Caki2 (cell line): ENCODE measurements around the gene PNMA8A. TPM values are rescaled to one million over a fixed set of nuclear protein-coding genes. Genes with fewer than 3 reads are reported as not detected.

ENCODE experiments used
- DNase-seq: peaks from one replicate; pipeline ENCODE4 v3.0.0-alpha.2; 2015; ENCODE audit warnings: low read depth
- in situ Hi-C: cut with HindIII; loops from 2 replicates; pipeline ENCODE4 v1.10.0; 2016; ENCODE audit warnings: low sequenced_read_pairs, low pct_unique_long_range_greater_than_20kb, mixed read lengths
- total RNA-seq: library from RNA; depleted of rRNA; stranded (reverse); fragments of >200 nt; shearing (Covaris generic); gene quantifications from 2 replicates; pipeline ENCODE4 v1.2.3, GENCODE V29; 2014; ENCODE audit warnings: low replicate concordance

Gene PNMA8A
- total RNA-seq, 1 experiment from 2014 or later = 16.4 TPM

DNA sequence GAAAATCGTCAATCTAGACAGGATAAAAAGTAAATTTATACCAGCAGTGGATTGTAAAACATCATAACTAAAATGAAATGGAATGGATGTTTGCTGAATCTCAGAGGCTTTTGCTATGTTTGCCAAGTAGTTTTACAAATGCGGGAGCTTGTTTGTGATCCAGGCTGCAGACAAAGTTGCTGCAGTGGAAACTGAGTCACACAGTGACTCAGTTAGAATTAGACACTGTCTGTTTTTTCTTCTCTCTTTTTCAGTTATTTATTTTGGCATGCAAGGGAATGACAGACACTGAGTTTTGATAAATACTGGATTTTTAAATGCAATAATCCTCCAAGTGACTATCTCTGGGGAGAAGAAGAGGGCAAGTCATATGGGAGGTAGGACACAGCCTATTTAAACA, 4.6 kb upstream of the PNMA8A start:
- in situ Hi-C loops = no loop called here
- DNase-seq = no peak

DNA sequence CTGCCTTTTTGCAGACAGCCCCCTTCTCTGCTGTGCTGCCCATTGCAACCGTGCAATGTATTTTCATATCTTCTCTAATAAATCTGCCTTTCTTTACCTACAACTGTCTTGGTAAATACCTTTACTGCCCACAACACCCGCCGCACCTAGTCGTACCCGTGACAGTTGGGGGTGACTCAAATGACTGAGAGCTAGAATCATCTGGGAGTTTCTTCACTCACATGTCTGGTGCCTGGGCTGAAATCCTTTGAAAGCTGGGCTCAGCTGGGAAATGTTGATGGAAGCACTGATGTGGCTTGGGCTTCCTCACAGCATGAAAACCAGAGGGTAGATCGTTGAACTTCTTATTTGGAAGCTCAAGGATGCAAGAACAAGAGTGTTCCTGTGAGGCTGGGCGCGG, 2.8 kb upstream of the PNMA8A start:
- no peak for DNase-seq
- in situ Hi-C loops = no loop called here

DNA sequence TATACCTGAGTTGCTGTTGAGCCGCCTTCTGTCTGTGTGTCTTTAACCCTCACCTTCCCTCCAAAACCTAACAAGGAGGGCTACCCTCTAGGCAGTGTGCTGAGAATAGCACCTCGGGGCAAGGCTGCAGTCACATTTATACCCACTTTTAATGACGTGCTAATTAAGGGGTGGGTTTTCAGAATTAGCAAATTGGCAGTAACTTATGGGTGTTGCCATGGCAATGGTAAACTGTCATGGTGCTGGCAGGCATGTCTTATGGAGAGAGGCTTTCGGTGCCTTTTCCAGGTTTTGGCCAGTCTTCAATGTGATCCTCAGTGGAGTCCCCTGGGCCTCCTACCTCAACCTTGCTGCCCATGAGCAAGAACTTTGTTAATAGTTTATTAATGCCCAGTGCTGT, 1.2 kb upstream of the PNMA8A start:
- in situ Hi-C loops = no loop called here
- no peak for DNase-seq

DNA sequence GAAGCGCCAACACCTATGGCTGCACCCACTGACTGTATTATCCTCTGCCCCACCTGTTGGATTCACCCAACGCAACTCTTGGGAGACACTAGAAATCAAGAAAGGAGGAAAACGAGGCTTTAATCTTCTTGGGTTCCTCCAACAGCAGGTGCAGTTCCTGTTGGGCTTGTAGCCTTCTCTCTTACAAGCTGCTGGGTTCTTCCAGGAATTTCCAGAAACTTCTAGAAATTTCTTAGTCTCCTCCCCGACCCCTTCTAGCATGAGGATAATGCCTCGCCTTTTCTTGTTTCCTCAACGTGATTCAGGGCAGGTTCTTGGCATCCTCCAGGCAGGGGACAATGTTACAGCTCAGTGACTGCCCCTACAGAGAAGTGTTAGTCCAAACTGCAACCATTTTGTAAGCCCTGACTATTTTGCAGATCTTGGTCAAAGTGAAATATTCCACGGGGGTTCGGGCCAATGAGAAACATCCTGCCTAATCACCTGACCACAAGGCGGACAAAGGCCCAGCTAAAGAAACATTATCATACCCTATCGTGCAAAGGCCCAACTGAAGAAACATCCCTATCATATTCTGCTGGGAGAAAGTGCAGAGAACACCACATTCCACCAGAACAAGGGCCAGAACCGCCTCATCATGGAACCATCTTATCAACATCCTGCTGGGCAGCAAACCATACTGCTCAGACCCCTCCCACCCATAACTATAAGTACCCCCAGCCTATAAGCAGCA, 614 bp upstream of the PNMA8A start:
- in situ Hi-C loops = no loop called here
- no peak for DNase-seq

DNA sequence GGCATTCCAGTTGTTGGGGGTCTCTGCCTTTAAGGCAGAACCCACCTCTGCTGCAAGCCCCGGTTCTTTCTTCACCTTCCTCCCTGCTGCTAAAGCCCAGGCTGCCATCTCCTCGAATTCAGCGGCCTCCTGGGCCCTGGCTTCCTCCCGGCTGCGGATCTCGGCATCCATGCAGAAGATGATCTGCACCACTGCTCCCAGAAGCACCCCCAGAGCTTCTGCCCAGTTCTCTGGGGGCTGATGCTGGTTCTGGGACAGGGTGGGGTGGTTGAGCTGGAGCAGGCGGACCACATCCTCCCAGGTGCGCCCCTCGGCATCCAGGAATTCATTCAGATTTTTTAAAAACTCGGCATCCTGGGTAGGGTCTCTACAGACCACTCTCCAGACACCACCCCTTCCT, 987 bp downstream of the PNMA8A start:
- no peak for DNase-seq
- in situ Hi-C loops = no loop called here

DNA sequence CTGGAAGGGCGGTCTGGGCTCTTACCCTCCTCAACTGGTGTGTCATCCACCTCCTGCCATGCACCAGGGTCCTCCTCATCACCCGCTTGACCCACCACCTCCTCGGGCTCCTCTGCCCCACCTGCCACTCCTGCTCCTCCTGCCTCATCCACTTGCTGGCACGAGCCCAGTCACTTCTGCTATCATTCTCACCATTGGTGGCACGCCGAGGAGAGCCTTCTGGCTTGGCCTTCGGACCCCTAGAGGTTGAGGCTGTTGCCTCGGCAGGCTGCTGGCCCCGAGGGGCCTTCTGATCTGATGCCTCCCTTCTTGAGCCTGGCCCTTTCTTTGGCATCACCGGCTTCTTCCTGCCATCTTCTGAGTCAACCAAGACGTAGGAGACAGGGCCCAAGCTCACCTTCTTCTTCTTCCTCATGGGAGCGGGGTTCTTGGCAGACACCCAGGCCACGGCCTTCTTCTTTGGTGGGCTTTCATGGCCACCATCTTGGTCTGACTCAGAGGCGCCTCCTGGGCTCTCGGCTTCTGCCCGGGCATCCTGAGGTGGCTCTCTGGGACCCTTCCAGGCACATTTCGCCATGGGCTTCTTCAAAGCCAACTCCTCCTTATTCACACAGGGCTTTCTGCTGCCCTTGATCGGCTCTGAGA, 1.7 kb downstream of the PNMA8A start:
- in situ Hi-C loops = no loop called here
- DNase-seq = no peak

DNA sequence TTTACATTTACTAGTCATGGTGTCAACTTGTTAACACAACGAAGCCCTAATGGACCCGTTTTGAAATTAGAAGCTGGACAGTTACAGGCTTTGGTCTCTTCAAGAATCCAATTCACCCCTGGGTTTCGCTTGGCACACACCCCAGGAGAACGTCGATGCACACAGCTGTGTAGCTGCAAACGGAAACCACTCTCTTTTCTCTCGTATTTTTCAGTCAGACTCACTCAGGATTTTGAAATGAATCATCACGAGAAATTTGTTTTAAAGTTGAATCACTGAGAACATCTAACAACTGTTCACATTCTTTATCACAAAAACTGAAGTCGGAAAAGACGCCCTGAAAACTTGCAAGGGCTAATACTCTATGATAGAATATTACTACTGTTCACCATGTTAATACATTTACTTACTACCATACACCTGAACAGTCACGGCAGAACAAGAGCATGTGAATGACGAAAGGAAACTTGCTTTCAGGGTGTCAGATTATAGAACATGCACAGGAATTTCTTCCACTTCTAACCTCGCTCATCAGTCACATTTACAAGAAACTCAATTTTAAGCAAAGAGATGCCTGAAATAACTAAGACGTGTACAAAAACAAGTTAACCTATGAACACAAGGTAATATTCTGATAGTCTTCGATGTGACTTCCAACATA, 4.7 kb downstream of the PNMA8A start:
- in situ Hi-C loops = no loop called here
- DNase-seq = no peak

DNA sequence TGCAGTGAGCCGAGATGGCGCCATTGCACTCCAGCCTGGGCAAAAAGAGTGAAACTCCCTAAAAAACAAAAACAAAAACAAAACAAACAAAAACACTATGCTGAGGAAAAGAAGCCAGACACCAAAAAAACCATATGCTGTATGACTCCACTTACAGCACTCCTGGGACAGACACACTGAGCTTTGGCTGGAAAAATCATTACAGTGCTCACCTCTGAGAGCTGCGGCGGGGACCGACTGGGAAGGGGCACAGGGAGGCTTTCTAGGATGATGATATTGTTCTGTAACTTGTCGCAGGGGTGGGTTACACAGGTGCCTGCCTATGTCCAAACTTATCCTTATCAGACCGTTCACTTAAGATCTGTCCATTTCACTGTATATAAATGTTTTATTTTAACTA, 7.8 kb downstream of the PNMA8A start:
- DNase-seq = no peak
- in situ Hi-C loops = no loop called here

DNA sequence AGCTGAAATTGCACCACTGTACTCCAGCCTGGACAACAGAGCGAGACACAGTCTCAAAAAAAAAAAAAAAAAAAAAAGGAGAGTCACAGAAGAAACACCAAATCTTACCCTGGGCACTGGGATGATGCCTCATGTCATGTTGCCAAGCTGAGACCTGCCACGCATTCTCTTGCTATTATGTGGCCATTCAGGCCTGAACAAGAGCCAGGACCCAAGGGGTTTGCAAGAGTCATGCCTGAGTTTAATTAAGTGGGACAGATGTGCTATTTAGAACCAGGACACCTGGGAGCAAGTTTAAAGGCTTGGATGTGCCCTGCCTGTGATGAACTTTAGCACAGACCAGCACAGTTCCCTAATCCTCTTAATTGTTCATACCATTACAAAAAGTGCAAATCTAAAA, 9.8 kb downstream of the PNMA8A start:
- DNase-seq = no peak
- in situ Hi-C loops = no loop called here

DNA sequence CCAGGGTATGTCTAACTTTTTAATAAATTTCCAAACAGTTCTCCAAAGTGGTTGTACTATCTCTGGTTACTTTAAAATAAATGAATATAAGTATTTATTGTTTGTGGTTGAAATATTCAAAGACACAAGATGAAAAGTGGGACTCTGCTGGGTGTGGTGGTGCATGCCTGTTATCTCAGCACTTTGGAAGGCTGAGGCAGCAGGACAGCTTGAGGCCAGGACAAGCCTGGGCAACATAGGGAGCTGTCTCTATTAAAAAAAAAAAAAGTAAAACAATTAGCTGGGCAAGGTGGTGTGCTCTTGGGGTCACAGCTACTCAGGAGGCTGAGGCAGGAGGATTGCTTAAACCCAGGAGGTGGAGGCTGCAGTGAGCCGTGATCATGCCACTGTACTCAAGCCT, 10.4 kb downstream of the PNMA8A start:
- in situ Hi-C loops = no loop called here
- no peak for DNase-seq

DNA sequence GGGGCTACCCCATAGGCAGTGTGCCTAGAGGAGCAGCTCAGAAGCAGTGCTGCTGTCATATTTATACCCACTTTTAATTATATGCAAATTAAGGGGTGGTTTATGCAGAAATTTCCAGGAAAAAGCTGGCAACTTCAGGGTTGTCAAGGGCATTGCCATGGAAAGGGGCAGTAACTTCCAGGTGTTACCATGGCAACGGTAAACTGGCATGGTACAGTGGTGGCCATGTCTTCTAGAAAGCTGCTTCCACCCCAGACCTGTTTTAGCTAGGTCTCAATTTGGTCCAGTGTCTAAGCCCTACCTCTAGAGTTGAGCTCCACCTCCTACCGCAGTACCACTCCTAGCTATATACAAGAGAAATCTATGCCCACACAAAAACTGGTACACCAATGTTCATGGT, 11.3 kb downstream of the PNMA8A start:
- in situ Hi-C loops = no loop called here
- DNase-seq = no peak

DNA sequence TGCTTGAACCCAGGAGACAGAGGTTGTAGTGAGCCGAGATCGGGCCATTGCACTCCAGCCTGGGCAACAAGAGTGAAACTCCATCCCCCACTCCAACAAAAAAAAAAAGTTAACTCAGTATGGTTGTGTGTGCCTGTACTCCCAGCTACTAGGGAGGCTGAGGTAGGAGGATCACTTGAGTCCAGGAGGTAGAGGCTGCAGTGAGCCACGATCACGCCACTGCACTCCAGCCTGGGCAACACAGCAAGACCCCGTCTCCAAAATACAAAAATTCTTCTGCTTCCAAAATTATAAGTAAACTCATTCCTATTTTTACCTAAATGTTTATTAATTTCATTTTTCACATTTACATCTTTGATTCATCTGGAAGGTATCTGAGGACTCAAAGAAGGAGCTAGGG, 14.4 kb downstream of the PNMA8A start:
- no peak for DNase-seq
- in situ Hi-C loops = no loop called here

DNA sequence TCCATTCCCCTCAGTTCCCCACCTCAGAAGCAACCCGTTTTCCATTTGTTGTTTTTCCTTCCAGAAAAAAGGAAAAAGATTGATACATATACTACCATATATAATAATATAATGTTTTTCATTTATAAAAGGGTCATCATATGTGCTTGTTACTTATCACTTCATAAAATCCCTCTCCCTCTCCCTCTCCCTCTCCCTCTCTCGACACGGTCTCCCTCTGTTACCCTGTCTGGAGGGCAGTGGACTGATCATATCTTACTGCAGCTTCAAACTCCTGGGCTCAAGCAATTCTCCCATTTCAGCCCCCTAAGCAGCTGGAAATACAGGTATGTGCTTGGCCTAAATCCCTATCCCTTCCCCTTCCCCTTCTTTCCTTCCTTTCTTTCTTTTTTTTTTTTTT, 17.1 kb downstream of the PNMA8A start:
- no peak for DNase-seq
- in situ Hi-C loops = no loop called here

DNA sequence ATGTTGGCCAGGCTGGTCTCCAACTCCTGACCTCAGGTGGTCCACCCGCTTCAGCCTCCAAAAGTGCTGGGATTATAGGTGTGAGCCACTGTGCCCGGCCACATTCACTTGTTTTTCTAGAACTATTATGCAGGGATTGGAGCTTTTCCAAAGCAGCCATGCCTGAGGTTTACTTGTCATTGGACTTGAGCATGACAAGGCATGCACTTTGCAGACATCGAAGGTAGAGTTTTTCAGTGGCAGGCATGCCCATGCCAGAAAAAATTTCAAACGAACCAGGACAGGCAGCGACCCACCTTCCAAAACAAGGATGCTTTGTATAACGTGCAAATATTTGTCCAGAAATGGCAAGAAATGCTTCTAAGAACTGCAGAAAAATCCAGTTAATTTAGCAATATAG, 17.7 kb downstream of the PNMA8A start:
- DNase-seq = no peak
- in situ Hi-C loops = no loop called here

DNA sequence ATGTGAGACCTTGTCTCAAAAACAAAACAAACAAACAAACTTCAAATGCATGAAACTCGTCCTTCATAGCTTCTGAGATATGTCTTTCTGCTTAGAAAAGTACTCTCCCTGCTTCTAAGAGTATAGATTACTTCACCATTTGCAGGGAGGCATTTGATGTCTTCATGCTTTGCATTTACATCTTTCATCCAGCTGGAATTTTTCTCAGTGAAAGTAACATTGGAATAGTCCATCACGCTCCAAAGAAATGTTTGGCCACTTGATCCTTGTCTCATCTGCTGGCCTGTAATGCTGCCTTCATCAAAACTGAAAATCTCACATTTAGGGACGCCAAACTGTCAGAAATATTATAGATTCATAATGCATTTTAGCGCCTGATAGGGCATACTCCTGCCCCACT, 19.2 kb downstream of the PNMA8A start:
- no peak for DNase-seq
- in situ Hi-C loops = no loop called here

DNA sequence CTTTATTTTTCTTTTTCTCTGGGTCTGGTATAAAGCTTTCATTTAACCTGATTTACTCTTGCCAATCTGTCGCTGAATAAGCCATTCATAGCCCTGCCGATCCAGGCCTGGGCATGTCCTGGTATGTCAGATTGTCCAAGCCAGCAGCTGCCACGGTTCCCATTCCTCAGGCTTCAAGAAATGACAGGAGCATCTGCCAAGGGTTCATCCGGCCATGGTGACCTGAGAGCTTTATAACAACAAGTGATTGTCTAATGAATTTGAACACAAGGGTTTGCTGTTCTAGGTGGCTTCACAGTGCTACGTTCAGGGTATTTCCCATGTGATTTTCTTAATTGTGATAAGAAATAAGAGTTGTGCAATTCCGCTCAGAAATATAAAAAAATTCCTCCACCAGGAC, 20.0 kb downstream of the PNMA8A start:
- in situ Hi-C loops = no loop called here
- DNase-seq = no peak

DNA sequence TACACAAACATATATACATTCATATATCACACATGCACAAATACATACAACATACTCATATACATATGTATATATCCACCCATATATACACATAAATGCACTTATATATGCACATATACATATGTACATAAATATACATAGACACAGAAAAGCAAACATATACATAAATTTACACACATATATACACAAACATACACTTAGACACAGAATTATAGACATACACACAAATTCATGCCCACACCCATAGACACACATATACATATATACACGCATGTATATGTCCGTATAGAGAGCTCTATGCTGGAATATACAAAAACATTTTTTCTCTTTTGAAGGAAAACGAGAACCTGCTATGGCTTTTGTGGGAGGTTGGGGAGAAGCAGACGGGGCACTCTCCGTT, 20.6 kb downstream of the PNMA8A start:
- DNase-seq = no peak
- in situ Hi-C loops = no loop called here

DNA sequence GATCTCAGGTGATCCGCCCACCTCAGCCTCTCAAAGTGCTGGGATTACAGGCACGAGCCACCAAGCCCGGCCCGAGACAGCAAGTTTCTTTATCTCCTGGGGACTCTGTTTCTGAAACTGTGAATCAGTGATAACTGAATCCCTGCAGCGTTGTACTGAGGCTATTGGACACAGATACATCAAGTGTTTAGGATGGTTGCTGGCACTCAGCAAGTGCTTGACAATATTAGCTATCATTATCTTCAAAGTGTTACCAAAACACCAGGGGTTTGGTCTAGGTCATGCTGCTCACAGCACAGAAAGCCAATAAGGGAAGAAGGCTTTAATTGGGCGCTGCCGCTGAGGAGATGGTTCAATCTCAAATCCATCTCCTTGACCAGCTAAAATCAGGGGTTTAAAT, 22.1 kb downstream of the PNMA8A start:
- no peak for DNase-seq
- in situ Hi-C loops = no loop called here

DNA sequence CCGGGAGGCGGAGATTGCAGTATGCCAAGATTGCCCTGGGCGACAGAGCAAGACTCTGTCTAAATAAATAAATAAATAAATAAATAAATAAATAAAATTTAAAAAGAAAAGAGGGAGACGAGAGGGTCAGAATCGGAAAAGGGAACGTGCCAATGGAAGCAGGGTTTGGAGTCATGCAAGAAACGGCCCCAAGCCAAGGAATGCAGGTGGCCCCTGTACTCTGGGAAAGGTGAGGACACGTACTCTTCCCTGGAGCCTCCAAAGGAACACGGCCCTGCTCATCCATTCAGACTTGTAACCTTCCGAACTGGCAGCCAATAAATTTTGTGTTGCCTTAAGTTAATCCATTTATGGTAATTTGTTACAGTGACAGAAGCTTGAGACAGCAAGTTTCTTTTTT, 22.8 kb downstream of the PNMA8A start:
- DNase-seq = no peak
- in situ Hi-C loops = no loop called here

DNA sequence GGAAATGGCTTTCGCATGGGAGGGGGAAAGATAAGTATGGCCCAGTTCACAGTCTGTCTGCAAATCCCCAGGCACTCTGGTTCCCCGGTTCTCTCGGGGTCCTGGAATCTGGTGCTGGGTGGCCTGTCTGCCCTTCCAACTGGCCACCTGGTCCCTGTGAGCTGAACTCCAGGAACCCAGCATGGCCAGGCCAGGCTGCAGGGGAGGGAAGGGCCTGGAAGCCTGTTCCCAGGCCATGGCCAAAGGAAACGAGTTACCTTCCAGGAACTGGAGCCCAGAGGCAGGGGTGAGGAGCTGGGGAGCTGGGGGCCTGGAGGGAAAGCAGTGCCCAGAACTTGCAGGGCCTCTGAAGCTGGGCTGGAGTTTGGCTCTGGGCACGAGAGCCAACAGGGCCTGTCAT, 23.5 kb downstream of the PNMA8A start:
- in situ Hi-C loops = no loop called here
- no peak for DNase-seq
